Gastrocnemius medialis (tissue), 4 donors: ENCODE data around the gene CCDC91.

Source experiments
- POLR2A ChIP-seq, 2 donors: fragments of 450-650 bp; IDR thresholded peaks; one replicate each; pipeline ENCODE4 v1.6.1; 2017; ENCODE audit warnings: antibody characterized with exemption in 2 of 2, mild to moderate bottlenecking in 2 of 2, moderate library complexity in 2 of 2
- TF ChIP-seq, protein P1 (sequence below), 5 experiments: fragments of 450-650 bp in 3 of 5; fragments of 200-600 bp in 2 of 5; sonication (generic) in 2 of 5; IDR thresholded peaks in 4 of 5; conservative IDR thresholded peaks in 1 of 5; 1 replicate in 4 of 5; 2 replicates in 1 of 5; pipeline ENCODE4 v1.5.1; 2016 to 2019; ENCODE audit warnings: antibody characterized with exemption in 5 of 5, mild to moderate bottlenecking in 3 of 5, moderate library complexity in 3 of 5

GRCh38 chr12:28360253-28360652 lies 170.0 kb downstream of the CCDC91 start:
- TF ChIP-seq, protein P1, sequence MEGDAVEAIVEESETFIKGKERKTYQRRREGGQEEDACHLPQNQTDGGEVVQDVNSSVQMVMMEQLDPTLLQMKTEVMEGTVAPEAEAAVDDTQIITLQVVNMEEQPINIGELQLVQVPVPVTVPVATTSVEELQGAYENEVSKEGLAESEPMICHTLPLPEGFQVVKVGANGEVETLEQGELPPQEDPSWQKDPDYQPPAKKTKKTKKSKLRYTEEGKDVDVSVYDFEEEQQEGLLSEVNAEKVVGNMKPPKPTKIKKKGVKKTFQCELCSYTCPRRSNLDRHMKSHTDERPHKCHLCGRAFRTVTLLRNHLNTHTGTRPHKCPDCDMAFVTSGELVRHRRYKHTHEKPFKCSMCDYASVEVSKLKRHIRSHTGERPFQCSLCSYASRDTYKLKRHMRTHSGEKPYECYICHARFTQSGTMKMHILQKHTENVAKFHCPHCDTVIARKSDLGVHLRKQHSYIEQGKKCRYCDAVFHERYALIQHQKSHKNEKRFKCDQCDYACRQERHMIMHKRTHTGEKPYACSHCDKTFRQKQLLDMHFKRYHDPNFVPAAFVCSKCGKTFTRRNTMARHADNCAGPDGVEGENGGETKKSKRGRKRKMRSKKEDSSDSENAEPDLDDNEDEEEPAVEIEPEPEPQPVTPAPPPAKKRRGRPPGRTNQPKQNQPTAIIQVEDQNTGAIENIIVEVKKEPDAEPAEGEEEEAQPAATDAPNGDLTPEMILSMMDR (IDR thresholded peaks at IDR 0.05 in 4 of 5, conservative IDR thresholded peaks at IDR 0.05 in 1 of 5) = no peak
- no peak for TF ChIP-seq POLR2A (IDR thresholded peaks at IDR 0.05)
